Activated CD8-positive, alpha-beta memory T cell treated with anti-CD3 and anti-CD28 coated beads, Interleukin-2, amount 10 ng/mL, durations not matched to agents 7 days and 5 days (primary cell): ENCODE results near the gene ABHD17A. TPM values are rescaled to one million over a fixed set of nuclear protein-coding genes. Genes with fewer than 3 reads are reported as not detected.
"Not testable (repeated sequence)": the region's sequence is repeated elsewhere in the genome, so short reads cannot be mapped to it uniquely, and the experiment has no call there.

ENCODE experiments used
- ATAC-seq: fragments of 150-1000 bp; cut with Tn5 transposase; one replicate; pipeline ENCODE4 v1.10.0; 2021; ENCODE audit warnings: moderate library complexity
- CTCF ChIA-PET: fragments of 350-600 bp; sonication (Branson Sonifier 250); formaldehyde crosslinking; loops from one replicate; lab custom pipeline; 2021; ENCODE audit warnings: antibody characterized with exemption; lab: Charles Lee
- DNase-seq: peaks from one replicate; pipeline ENCODE4 v3.0.0-alpha.2; 2020
- H3K27ac Mint-ChIP-seq: one replicate; pipeline ENCODE4 v1.8.0; 2021; ENCODE audit warnings: mild to moderate bottlenecking, mixed read lengths
- H3K27me3 Mint-ChIP-seq: one replicate; pipeline ENCODE4 v1.8.0; 2021; ENCODE audit warnings: mixed read lengths
- H3K36me3 Mint-ChIP-seq: one replicate; pipeline ENCODE4 v1.8.0; 2021; ENCODE audit warnings: mild to moderate bottlenecking, mixed read lengths
- H3K4me1 Mint-ChIP-seq: one replicate; pipeline ENCODE4 v1.8.0; 2021; ENCODE audit warnings: mixed read lengths
- H3K4me3 Mint-ChIP-seq: one replicate; pipeline ENCODE4 v1.8.0; 2021; ENCODE audit warnings: mild to moderate bottlenecking, moderate library complexity, mixed read lengths
- H3K9me3 Mint-ChIP-seq: one replicate; pipeline ENCODE4 v1.8.0; 2022; ENCODE audit warnings: low read depth, mixed read lengths
- total RNA-seq, 2 experiments: library from RNA; stranded (reverse); gene quantifications; one replicate each; pipeline ENCODE4 v1.2.3, GENCODE V29; 2021

ABHD17A gene
- total RNA-seq, 2 experiments from 2014 or later = 156 to 189 TPM

GRCh38 chr19:1875646-1876495 is 9.4 kb downstream of the ABHD17A start:
- H3K27ac Mint-ChIP-seq = peak overlapping the region; percentile 98
- no peaks in the 10 kb centered on the region for H3K27me3 Mint-ChIP-seq
- peak; percentile 87 for ATAC-seq
- H3K9me3 Mint-ChIP-seq = no peaks in the 10 kb centered on the region
- CTCF ChIA-PET = interaction anchor here (0.6 to 2.9 kb wide), 13 partner anchors 9 to 212 kb away, joined by 3 to 27 read pairs (median 3); no protein-coding TSS in a partner anchor
- peaks cover 31% of the 10 kb centered on the region for H3K4me1 Mint-ChIP-seq
- peaks cover 11% of the 10 kb centered on the region for H3K36me3 Mint-ChIP-seq
- H3K4me3 Mint-ChIP-seq = peak overlapping the region; percentile 99
- peak; percentile 93 for DNase-seq

GRCh38 chr19:1875265-1875645 is 10.0 kb downstream of the ABHD17A start:
- CTCF ChIA-PET = interaction anchor here (0.9 to 2.9 kb wide), 9 partner anchors 8 to 212 kb away, joined by 3 to 27 read pairs (median 3); no protein-coding TSS in a partner anchor
- Mint-ChIP-seq H3K27ac (peak overlapping the region; percentile 98), H3K4me1 (peaks cover 31% of the 10 kb centered on the region), H3K4me3 (peak overlapping the region; percentile 99), H3K36me3 (peaks cover 11% of the 10 kb centered on the region)
- DNase-seq, H3K27me3 Mint-ChIP-seq, H3K9me3 Mint-ChIP-seq: not testable (repeated sequence)
- ATAC-seq = peak; percentile 24

GRCh38 chr19:1874554-1875185 is 10.6 kb downstream of the ABHD17A start:
- CTCF ChIA-PET = interaction anchor here (0.6 to 2.9 kb wide), 12 partner anchors 8 to 213 kb away, joined by 3 to 27 read pairs (median 4); no protein-coding TSS in a partner anchor
- Mint-ChIP-seq H3K27ac (peak overlapping the region; percentile 98), H3K27me3 (no peaks in the 10 kb centered on the region), H3K4me1 (peaks cover 29% of the 10 kb centered on the region), H3K4me3 (peak overlapping the region; percentile 99), H3K9me3 (no peaks in the 10 kb centered on the region), H3K36me3 (peaks cover 11% of the 10 kb centered on the region)
- ATAC-seq (peak; percentile 50), DNase-seq (no peak)

- no peak for ATAC-seq
- H3K4me1 Mint-ChIP-seq = peaks cover 38% of the 10 kb centered on the region
- CTCF ChIA-PET = interaction anchor here (0.6 to 2.9 kb wide), 7 partner anchors 9 to 210 kb away, joined by 3 to 27 read pairs (median 6); no protein-coding TSS in a partner anchor
Measured at GRCh38 chr19:1873524-1874473, 11.5 kb downstream of the ABHD17A start.

GRCh38 chr19:1872807-1873523 is 12.3 kb downstream of the ABHD17A start:
- no peak overlapping the region for H3K4me3 Mint-ChIP-seq
- H3K9me3 Mint-ChIP-seq = no peaks in the 10 kb centered on the region
- H3K36me3 Mint-ChIP-seq = peaks cover 11% of the 10 kb centered on the region
- DNase-seq (no peak), ATAC-seq (no peak)
- no peak overlapping the region for H3K27ac Mint-ChIP-seq
- H3K27me3 Mint-ChIP-seq = no peaks in the 10 kb centered on the region
- peaks cover 43% of the 10 kb centered on the region for H3K4me1 Mint-ChIP-seq
- CTCF ChIA-PET = interaction anchor here (1.4 kb wide), 1 partner anchor 17 kb away, joined by 3 read pairs; no protein-coding TSS in a partner anchor

More at GRCh38 chr19:1873524-1874473, 11.5 kb downstream of the ABHD17A start:
- H3K9me3 Mint-ChIP-seq = no peaks in the 10 kb centered on the region
- H3K36me3 Mint-ChIP-seq = peaks cover 11% of the 10 kb centered on the region
- no peaks in the 10 kb centered on the region for H3K27me3 Mint-ChIP-seq
- H3K4me3 Mint-ChIP-seq = peak overlapping the region; percentile 99
- H3K27ac Mint-ChIP-seq = peak overlapping the region; percentile 98
- DNase-seq = no peak

- H3K4me3 Mint-ChIP-seq = no peak overlapping the region
- peaks cover 44% of the 10 kb centered on the region for H3K4me1 Mint-ChIP-seq
- no peak overlapping the region for H3K27ac Mint-ChIP-seq
- H3K9me3 Mint-ChIP-seq = no peaks in the 10 kb centered on the region
- CTCF ChIA-PET = interaction anchor here (1.4 kb wide), 1 partner anchor 16 kb away, joined by 3 read pairs; no protein-coding TSS in a partner anchor
- ATAC-seq (no peak), DNase-seq (no peak)
- no peaks in the 10 kb centered on the region for H3K27me3 Mint-ChIP-seq
- H3K36me3 Mint-ChIP-seq = peaks cover 11% of the 10 kb centered on the region
Measured at GRCh38 chr19:1871630-1872029, 13.7 kb downstream of the ABHD17A start.

GRCh38 chr19:1871140-1871597 is 14.1 kb downstream of the ABHD17A start:
- Mint-ChIP-seq H3K27ac (no peak overlapping the region), H3K4me1 (peaks cover 40% of the 10 kb centered on the region), H3K36me3 (peaks cover 11% of the 10 kb centered on the region), H3K27me3 (no peaks in the 10 kb centered on the region), H3K4me3 (no peak overlapping the region), H3K9me3 (no peaks in the 10 kb centered on the region)
- DNase-seq = no peak
- ATAC-seq = no peak
- CTCF ChIA-PET = no interaction called here

GRCh38 chr19:1868971-1869370 is 16.3 kb downstream of the ABHD17A start:
- H3K4me1 Mint-ChIP-seq = peaks cover 34% of the 10 kb centered on the region
- H3K27me3 Mint-ChIP-seq = no peaks in the 10 kb centered on the region
- peak overlapping the region; percentile 51 for H3K27ac Mint-ChIP-seq
- ATAC-seq (no peak), DNase-seq (no peak)
- CTCF ChIA-PET = interaction anchor here (0.6 to 1.0 kb wide), 4 partner anchors 11 to 28 kb away, joined by 3 to 5 read pairs (median 4); no protein-coding TSS in a partner anchor
- peaks cover 1% of the 10 kb centered on the region for H3K36me3 Mint-ChIP-seq
- H3K4me3 Mint-ChIP-seq = no peak overlapping the region
- no peaks in the 10 kb centered on the region for H3K9me3 Mint-ChIP-seq

- DNase-seq = no peak
- H3K27me3 Mint-ChIP-seq = no peaks in the 10 kb centered on the region
- no peaks in the 10 kb centered on the region for H3K9me3 Mint-ChIP-seq
- CTCF ChIA-PET = interaction anchor here (0.6 to 3.6 kb wide), 2 partner anchors 12 to 163 kb away, joined by 3 to 25 read pairs; no protein-coding TSS in a partner anchor
- no peak for ATAC-seq
- H3K4me1 Mint-ChIP-seq = peaks cover 30% of the 10 kb centered on the region
- no peak overlapping the region for H3K27ac Mint-ChIP-seq
- no peaks in the 10 kb centered on the region for H3K36me3 Mint-ChIP-seq
- no peak overlapping the region for H3K4me3 Mint-ChIP-seq
Measured at GRCh38 chr19:1867349-1867724, 18.0 kb downstream of the ABHD17A start.

- DNase-seq = no peak
- Mint-ChIP-seq H3K9me3 (no peaks in the 10 kb centered on the region), H3K4me1 (peaks cover 33% of the 10 kb centered on the region), H3K27ac (peak overlapping the region; percentile 21), H3K4me3 (no peak overlapping the region), H3K27me3 (no peaks in the 10 kb centered on the region), H3K36me3 (no peaks in the 10 kb centered on the region)
- CTCF ChIA-PET = interaction anchor here (0.8 to 3.6 kb wide), 6 partner anchors 8 to 39 kb away, joined by 3 to 25 read pairs (median 3); no protein-coding TSS in a partner anchor
- ATAC-seq = no peak
Measured at GRCh38 chr19:1866693-1867348, 18.5 kb downstream of the ABHD17A start.

- no peak for ATAC-seq
- CTCF ChIA-PET = interaction anchor here (0.8 to 3.6 kb wide), 19 partner anchors 9 to 77 kb away, joined by 3 to 25 read pairs (median 7); partner anchors contain the start of genes ABHD17A, ADAT3 and SCAMP4
- peaks cover 41% of the 10 kb centered on the region for H3K4me1 Mint-ChIP-seq
Measured at GRCh38 chr19:1865172-1866010, 19.9 kb downstream of the ABHD17A start.

More at GRCh38 chr19:1865172-1866010, 19.9 kb downstream of the ABHD17A start:
- no peak for DNase-seq
- H3K27me3 Mint-ChIP-seq = no peaks in the 10 kb centered on the region
- H3K9me3 Mint-ChIP-seq = no peaks in the 10 kb centered on the region
- no peaks in the 10 kb centered on the region for H3K36me3 Mint-ChIP-seq
- peak overlapping the region; percentile 57 for H3K27ac Mint-ChIP-seq
- H3K4me3 Mint-ChIP-seq = peak overlapping the region; percentile 69
